OCI-LY7 (cell line): Measurements from ENCODE around the gene STX8.

Experiments
- EZH2phosphoT487 ChIP-seq: fragments of 200-600 bp; sonication (generic); IDR thresholded peaks from 2 replicates; pipeline ENCODE4 v1.6.1; 2018; ENCODE audit warnings: low read depth, borderline replicate concordance, mild to moderate bottlenecking, mixed run types, antibody characterized with exemption, low read length, moderate library complexity, mixed read lengths
- TF ChIP-seq, protein P1 (sequence below): fragments of 200-600 bp; sonication (generic); conservative IDR thresholded peaks from 2 replicates; pipeline ENCODE4 v1.5.1; 2014; ENCODE audit warnings: mild to moderate bottlenecking, antibody characterized with exemption, low read length, moderate library complexity, mixed read lengths

DNA sequence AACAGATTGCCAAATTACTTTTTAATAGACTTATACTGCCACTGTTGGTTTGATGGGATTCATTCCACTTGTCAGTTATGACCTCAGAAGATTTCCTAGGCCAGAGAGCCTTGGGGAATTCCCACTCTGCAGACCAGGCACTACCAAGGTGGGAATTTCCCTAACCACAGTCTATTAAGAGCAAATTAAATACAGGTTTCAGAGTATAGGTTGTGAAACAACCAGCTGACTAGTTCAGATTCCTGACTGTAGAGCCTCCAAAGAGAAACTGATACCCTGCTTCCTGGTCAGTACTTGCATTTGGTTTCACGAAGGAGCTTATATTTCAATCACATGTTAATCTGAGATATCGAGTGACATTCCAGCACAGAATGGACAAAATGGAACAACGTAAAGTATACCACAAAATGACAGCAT, 186.5 kb downstream of the STX8 start:
- TF ChIP-seq, protein P1, sequence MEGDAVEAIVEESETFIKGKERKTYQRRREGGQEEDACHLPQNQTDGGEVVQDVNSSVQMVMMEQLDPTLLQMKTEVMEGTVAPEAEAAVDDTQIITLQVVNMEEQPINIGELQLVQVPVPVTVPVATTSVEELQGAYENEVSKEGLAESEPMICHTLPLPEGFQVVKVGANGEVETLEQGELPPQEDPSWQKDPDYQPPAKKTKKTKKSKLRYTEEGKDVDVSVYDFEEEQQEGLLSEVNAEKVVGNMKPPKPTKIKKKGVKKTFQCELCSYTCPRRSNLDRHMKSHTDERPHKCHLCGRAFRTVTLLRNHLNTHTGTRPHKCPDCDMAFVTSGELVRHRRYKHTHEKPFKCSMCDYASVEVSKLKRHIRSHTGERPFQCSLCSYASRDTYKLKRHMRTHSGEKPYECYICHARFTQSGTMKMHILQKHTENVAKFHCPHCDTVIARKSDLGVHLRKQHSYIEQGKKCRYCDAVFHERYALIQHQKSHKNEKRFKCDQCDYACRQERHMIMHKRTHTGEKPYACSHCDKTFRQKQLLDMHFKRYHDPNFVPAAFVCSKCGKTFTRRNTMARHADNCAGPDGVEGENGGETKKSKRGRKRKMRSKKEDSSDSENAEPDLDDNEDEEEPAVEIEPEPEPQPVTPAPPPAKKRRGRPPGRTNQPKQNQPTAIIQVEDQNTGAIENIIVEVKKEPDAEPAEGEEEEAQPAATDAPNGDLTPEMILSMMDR, result no peak
- no peak for TF ChIP-seq EZH2phosphoT487
